CD4-positive, alpha-beta T cell (primary cell): ENCODE data around the gene MAP4K2. TPM values are rescaled to one million over a fixed set of nuclear protein-coding genes. Genes with fewer than 3 reads are reported as not detected.

Experiments used
- ATAC-seq: fragments of 200-7000 bp; cut with Tn5 transposase; one replicate; pipeline ENCODE4 v1.10.0; 2022; ENCODE audit warnings: mild to moderate bottlenecking; ENCODE audit not compliant: poor library complexity
- CTCF ChIA-PET: fragments of 350-600 bp; sonication (Branson Sonifier 250); formaldehyde crosslinking; loops from one replicate; lab custom pipeline; 2021; ENCODE audit warnings: antibody characterized with exemption, inconsistent platforms; lab: Charles Lee
- POLR2A ChIA-PET: fragments of 350-600 bp; sonication (Branson Sonifier 250); formaldehyde crosslinking; loops from one replicate; lab custom pipeline; 2021; ENCODE audit warnings: antibody characterized with exemption, inconsistent platforms; lab: Charles Lee
- DNase-seq, 14 experiments: peaks; one replicate each; pipeline ENCODE4 v3.0.0-alpha.2; 2013 to 2020; ENCODE audit warnings: mixed read lengths in 2 of 14
- H3K27ac ChIP-seq, 2 donors: one replicate each; pipeline versions ENCODE4 v1.5.1 to v1.7.0; 2013; ENCODE audit warnings: low read length in 2 of 2, low read depth in 1 of 2, mild to moderate bottlenecking in 1 of 2
- H3K27me3 ChIP-seq, 2 experiments: 1 replicate in 1 of 2; 2 replicates in 1 of 2; pipeline versions ENCODE4 v1.6.1 to v1.7.0; 2013; ENCODE audit warnings: low read length in 2 of 2, control low read depth in 1 of 2, mild to moderate bottlenecking in 1 of 2, moderate library complexity in 1 of 2; ENCODE audit not compliant: insufficient read depth in 2 of 2, control insufficient read depth in 1 of 2
- H3K36me3 ChIP-seq: one replicate; pipeline ENCODE4 v1.6.1; 2013; ENCODE audit warnings: low read length, control low read depth; ENCODE audit not compliant: insufficient read depth
- H3K4me1 ChIP-seq: one replicate; pipeline ENCODE4 v1.6.1; 2013; ENCODE audit warnings: low read length, control low read depth; ENCODE audit not compliant: insufficient read depth
- H3K4me3 ChIP-seq: one replicate; pipeline ENCODE4 v1.5.1; 2013; ENCODE audit warnings: mild to moderate bottlenecking, low read length, moderate library complexity
- H3K9me3 ChIP-seq, 2 experiments: 1 replicate in 1 of 2; 2 replicates in 1 of 2; pipeline versions ENCODE4 v1.6.1 to v1.7.0; 2013; ENCODE audit warnings: low read length in 2 of 2, mild to moderate bottlenecking in 2 of 2, control low read depth in 1 of 2, moderate library complexity in 1 of 2; ENCODE audit not compliant: control insufficient read depth in 1 of 2, insufficient read depth in 1 of 2
- H3K27ac Mint-ChIP-seq: one replicate; pipeline ENCODE4 v1.8.0; 2020; ENCODE audit warnings: mixed read lengths
- H3K27me3 Mint-ChIP-seq: one replicate; pipeline ENCODE4 v1.8.0; 2021; ENCODE audit warnings: mixed read lengths
- H3K36me3 Mint-ChIP-seq: one replicate; pipeline ENCODE4 v1.8.0; 2021; ENCODE audit warnings: low read depth, mixed read lengths
- H3K4me1 Mint-ChIP-seq: one replicate; pipeline ENCODE4 v1.8.0; 2021; ENCODE audit warnings: low read depth, mixed read lengths
- H3K4me3 Mint-ChIP-seq: one replicate; pipeline ENCODE4 v1.8.0; 2020; ENCODE audit warnings: mild to moderate bottlenecking, mixed read lengths
- H3K9me3 Mint-ChIP-seq: one replicate; pipeline ENCODE4 v1.8.0; 2020; ENCODE audit warnings: mixed read lengths
- CTCF ChIP-seq: fragments of 200-600 bp; IDR thresholded peaks from one replicate; pipeline ENCODE4 v1.8.0; 2022; ENCODE audit warnings: antibody characterized with exemption, mild to moderate bottlenecking
- intact Hi-C, 2 experiments: fragments of 100-400 bp; cut with DNase I in 1 of 2; cut with micrococcal nuclease in 1 of 2; formaldehyde crosslinking; loops; one replicate each; pipeline versions ENCODE4 v1.15.1 to v1.9.0; 2023 to 2025; cut with DNase I, micrococcal nuclease
- total RNA-seq, 174 experiments: library from RNA in 2 of 174; stranded (reverse) in 2 of 174; gene quantifications; one replicate each; pipeline ENCODE4 v1.2.3 and lab custom pipeline; 2021 to 2026

Gene MAP4K2
- total RNA-seq, 2 experiments from 2014 or later: 71.9 to 74.1 TPM

GRCh38 chr11:64790205-64791095 is 12.6 kb downstream of the MAP4K2 start:
- Mint-ChIP-seq H3K4me1 (peaks cover 23% of the 10 kb centered on the region), H3K9me3 (no peaks in the 10 kb centered on the region), H3K4me3 (no peak overlapping the region), H3K27me3 (no peaks in the 10 kb centered on the region), H3K27ac (no peak overlapping the region), H3K36me3 (peaks cover 55% of the 10 kb centered on the region)
- H3K27ac ChIP-seq: no peak overlapping the region
- intact Hi-C loops: no loop called here
- no peak overlapping the region for H3K4me3 ChIP-seq
- no peak for TF ChIP-seq CTCF
- DNase-seq: no peak
- ATAC-seq: no peak
- H3K9me3 ChIP-seq: no peaks in the 10 kb centered on the region
- CTCF ChIA-PET: no interaction called here
- no peaks in the 10 kb centered on the region for H3K27me3 ChIP-seq
- POLR2A ChIA-PET: interaction anchor here (5.7 kb wide), 1 partner anchor 11 kb away, joined by 28 read pairs; the partner anchor contains the start of gene SF1
- peaks cover 24% of the 10 kb centered on the region for H3K4me1 ChIP-seq
- H3K36me3 ChIP-seq: peaks cover 50% of the 10 kb centered on the region

- POLR2A ChIA-PET: interaction anchor here (1.4 kb wide), 1 partner anchor 10 kb away, joined by 5 read pairs; no protein-coding TSS in a partner anchor
These were observed 13.4 kb downstream of the MAP4K2 start for GRCh38 chr11:64789331-64790204.

More at GRCh38 chr11:64789331-64790204, 13.4 kb downstream of the MAP4K2 start:
- Histone ChIP-seq H3K4me1 (peaks cover 24% of the 10 kb centered on the region), H3K36me3 (peaks cover 47% of the 10 kb centered on the region), H3K9me3 (no peaks in the 10 kb centered on the region), H3K27ac (no peak overlapping the region), H3K27me3 (no peaks in the 10 kb centered on the region), H3K4me3 (no peak overlapping the region)
- intact Hi-C loops: loop anchor here (5.0 to 10.0 kb wide), 4 partner anchors 53 to 328 kb away; partner anchors contain the start of genes CDC42BPG (in 1 of the 2) and ZNHIT2 (in 1 of the 2)
- Mint-ChIP-seq H3K9me3 (no peaks in the 10 kb centered on the region), H3K27me3 (no peaks in the 10 kb centered on the region), H3K36me3 (peaks cover 55% of the 10 kb centered on the region), H3K27ac (no peak overlapping the region), H3K4me3 (no peak overlapping the region), H3K4me1 (peaks cover 24% of the 10 kb centered on the region)
- DNase-seq (no peak), ATAC-seq (no peak)
- TF ChIP-seq CTCF: no peak
- CTCF ChIA-PET: interaction anchor here (1.6 to 2.0 kb wide), 2 partner anchors 12 to 28 kb away, joined by 6 to 7 read pairs; no protein-coding TSS in a partner anchor
